HG02571 (cell line): ENCODE results near the gene C8A.

Experiments
- ATAC-seq: cut with Tn5 transposase; IDR thresholded peaks from one replicate; pipeline ENCODE4 v1.9.1; 2021; ENCODE audit warnings: mild to moderate bottlenecking, moderate library complexity; ENCODE audit not compliant: unreplicated experiment

The C8A gene

GRCh38 chr1:56880774-56881173 lies 26.2 kb downstream of the C8A start:
- no peak for ATAC-seq

- no peak for ATAC-seq
Measured at GRCh38 chr1:56881417-56881816, 26.8 kb downstream of the C8A start.

- no peak for ATAC-seq
Measured at GRCh38 chr1:56890229-56890628, 35.6 kb downstream of the C8A start.

- no peak for ATAC-seq
Measured at GRCh38 chr1:56894014-56894413, 39.4 kb downstream of the C8A start.

- ATAC-seq = no peak
Measured at GRCh38 chr1:56897150-56898004, 42.8 kb downstream of the C8A start.

- no peak for ATAC-seq
Measured at GRCh38 chr1:56898005-56898373, 43.4 kb downstream of the C8A start.

- ATAC-seq = no peak
Measured at GRCh38 chr1:56898879-56899278, 44.3 kb downstream of the C8A start.

GRCh38 chr1:56901716-56902115 lies 47.1 kb downstream of the C8A start:
- ATAC-seq = no peak

GRCh38 chr1:56903778-56904177 lies 49.2 kb downstream of the C8A start:
- no peak for ATAC-seq

- ATAC-seq = no peak
Measured at GRCh38 chr1:56904663-56905397, 50.2 kb downstream of the C8A start.

- ATAC-seq = no peak
Measured at GRCh38 chr1:56905667-56906066, 51.1 kb downstream of the C8A start.

GRCh38 chr1:56908619-56909221 lies 54.1 kb downstream of the C8A start:
- no peak for ATAC-seq

GRCh38 chr1:56910441-56910985 lies 55.9 kb downstream of the C8A start:
- ATAC-seq = no peak

GRCh38 chr1:56911098-56911938 lies 56.7 kb downstream of the C8A start:
- no peak for ATAC-seq

GRCh38 chr1:56912325-56912724 lies 57.7 kb downstream of the C8A start:
- no peak for ATAC-seq

GRCh38 chr1:56915960-56916359 lies 61.4 kb downstream of the C8A start:
- no peak for ATAC-seq

GRCh38 chr1:56916630-56917029 lies 62.0 kb downstream of the C8A start:
- no peak for ATAC-seq

GRCh38 chr1:56917356-56917755 lies 62.8 kb downstream of the C8A start:
- ATAC-seq = no peak

- no peak for ATAC-seq
Measured at GRCh38 chr1:56920591-56921001, 66.0 kb downstream of the C8A start.

- ATAC-seq = no peak
Measured at GRCh38 chr1:56921479-56921878, 66.9 kb downstream of the C8A start.

- no peak for ATAC-seq
Measured at GRCh38 chr1:56922070-56922469, 67.5 kb downstream of the C8A start.
